NCI-H2029 treated with DMSO at 0.1 percent for 48 hours (cell line): Measurements from ENCODE around the gene TUBGCP5.
A peak's percentile ranks its signal among the peaks of the same experiment; 100 is the strongest.
"Not testable (repeated sequence)": the region's sequence is repeated elsewhere in the genome, so short reads cannot be mapped to it uniquely, and the experiment has no call there.

Source experiments
- DNase-seq: peaks from one replicate; lab custom pipeline; 2025; lab: John Stamatoyannopoulos, UW

Gene TUBGCP5

GRCh38 chr15:23039143-23039916 lies at the start of gene TUBGCP5:
TUBGCP5 (minus strand) TSS chr15:23039569; CDS start chr15:23039543, 26 bp downstream.
- peak; percentile 61 for DNase-seq

GRCh38 chr15:23083115-23083514 lies 43.7 kb upstream of the TUBGCP5 start:
- no peak for DNase-seq

- DNase-seq, result not testable (repeated sequence)
Measured at GRCh38 chr15:23081996-23082737, 42.8 kb upstream of the TUBGCP5 start.

DNA sequence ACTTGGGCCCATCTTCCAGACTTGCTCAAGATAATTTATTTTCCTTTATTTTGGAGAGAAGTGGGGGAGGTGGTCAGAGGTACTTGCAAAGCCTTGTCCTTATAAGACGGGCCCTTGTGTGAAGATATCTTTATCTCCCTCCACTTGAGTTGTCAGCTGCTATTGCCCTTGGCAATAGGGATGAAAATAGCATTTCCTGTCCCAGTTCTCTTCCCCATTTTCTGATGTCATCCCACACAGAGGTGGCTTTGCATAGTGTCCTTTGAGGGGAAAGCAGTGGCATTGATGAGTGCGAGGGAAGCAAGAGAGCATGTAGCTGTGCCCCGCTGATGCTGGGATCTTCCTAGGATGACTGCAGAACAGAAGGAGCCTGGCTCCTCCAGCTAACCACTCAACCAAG lies 41.9 kb upstream of the TUBGCP5 start:
- DNase-seq, result no peak

DNA sequence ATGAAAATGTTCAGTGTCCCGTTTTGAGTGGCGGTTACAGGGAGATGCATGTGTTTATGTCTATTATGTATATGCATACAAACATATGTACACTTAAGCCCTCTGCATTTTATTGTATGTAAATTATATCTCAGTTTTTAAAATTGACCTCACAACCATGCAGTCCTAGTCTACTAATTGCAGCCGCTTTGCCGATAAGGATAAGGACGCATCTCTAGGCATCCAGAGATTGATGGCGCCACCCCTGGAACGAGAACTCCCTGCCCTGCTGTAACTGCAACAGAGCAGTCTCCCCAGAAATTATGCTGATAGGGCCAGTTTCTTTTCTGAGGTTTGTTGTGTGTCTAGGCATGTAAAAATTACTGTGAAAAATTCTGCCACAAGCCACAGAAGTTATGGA lies 40.4 kb upstream of the TUBGCP5 start:
- DNase-seq, result no peak

DNA sequence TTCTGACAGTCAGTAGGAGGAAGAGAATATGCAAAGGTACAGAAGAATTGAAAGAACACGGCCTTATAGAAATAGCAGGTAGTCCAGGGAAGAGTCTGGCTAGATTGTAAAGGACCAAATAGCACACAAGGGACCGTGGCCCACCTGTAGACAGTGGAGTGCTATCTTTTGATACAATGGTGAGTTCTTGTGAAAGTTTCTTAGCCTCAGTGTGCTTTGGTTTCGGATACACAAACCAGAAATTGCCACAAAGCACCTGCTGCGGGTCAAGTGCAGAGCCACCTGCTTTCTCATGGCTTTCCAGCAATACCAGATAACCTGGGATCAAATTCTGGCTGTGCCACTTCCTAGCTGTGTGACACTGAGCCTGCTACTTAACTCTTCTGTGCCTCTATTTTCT lies 36.6 kb upstream of the TUBGCP5 start:
- no peak for DNase-seq

DNA sequence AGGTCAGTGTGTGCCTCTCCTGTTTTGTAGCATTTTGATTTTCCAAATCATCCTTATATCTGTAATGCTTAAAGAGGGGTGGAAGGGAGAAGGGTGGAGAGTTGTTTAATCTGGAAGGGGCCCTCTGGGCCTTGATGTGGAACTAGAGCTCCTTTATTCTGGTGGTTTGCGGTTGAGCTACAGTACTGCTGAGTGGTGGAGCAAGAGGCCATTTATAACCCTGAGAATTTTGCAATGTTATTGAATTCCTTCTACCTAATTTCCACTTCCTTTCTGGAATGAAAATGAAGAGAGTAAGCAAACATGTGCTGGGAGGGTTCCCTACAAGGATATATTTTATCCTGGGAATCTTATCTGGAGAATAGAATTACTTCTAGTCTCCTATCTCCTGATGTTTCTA lies 35.3 kb upstream of the TUBGCP5 start:
- peak; percentile 28 for DNase-seq

DNA sequence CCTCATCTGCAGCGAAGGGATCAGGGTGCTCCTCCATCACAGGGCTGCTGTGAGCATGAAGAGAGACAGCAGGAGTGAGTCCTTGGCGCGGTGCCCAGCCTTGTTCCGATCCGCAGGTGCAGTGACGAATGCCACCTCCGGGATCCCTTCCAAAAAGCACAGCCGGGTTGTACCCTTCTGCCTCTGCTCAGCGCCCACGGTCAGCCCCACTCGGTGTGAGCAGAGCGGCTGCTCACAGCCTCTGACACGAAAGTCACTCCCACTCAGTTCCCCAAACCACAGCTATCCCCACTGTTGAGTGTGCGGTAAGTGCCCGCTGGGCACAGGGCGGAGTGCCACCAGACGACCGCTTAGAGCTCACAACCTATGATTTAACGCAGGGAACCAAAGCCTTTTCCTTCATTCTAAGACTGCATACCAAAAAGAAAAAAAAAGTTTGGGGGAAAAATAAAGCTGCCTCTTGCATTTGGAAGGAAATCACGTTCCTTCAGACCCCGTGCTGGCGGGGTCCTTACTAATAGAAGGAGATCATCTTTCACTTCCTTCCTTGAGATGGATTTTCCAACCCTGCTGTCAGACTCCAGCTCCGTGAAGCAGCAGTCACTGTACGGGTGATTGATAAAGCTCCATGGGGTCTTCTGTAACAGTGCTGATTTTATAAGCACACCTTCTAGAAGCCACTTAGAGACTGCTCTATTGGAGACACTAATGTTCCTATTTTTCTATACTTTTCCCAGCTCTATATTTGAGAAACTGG lies 34.7 kb upstream of the TUBGCP5 start:
- DNase-seq, result peak; percentile 60

GRCh38 chr15:23072633-23073032 lies 33.3 kb upstream of the TUBGCP5 start:
- no peak for DNase-seq

- DNase-seq, result no peak
Measured at GRCh38 chr15:23069496-23070166, 30.3 kb upstream of the TUBGCP5 start.

DNA sequence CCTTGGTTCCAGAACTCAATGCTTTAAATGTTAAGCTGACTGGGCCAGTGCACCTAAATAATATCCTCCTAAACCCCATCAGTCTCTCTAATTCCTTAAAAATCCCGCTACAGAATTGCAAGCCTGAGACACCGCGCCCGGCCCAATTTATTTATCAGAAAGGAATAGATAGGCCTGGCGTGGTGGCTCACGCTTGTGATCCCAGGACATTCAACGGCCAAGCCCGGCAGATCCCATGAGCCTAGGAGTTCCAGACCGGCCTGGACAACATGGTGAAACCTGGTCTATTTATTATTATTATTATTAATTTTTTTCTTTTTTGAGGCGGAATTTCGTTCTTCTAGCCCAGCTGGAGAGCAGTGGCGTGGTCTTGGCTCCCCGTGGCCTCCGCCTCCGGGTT lies 28.0 kb upstream of the TUBGCP5 start:
- no peak for DNase-seq

- DNase-seq, result no peak
Measured at GRCh38 chr15:23065836-23066235, 26.5 kb upstream of the TUBGCP5 start.

DNA sequence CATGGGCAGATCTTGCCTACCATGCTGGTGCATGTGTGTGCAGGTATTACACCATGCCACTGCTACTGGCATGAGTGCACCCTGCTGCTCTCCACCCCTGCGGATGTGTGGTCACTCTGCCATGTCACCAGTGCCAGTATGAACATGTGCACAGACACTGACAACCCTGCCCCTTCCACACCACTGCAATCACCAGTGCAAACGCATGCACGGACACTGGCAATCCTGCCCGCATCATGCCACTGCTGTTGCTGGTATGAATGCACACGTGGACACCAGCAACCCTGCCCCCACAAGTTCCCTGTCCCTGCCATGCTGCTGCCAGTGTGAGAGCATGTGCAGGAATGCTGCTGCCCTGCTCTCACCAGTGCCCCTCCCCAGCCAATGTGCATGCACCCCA lies 24.8 kb upstream of the TUBGCP5 start:
- DNase-seq, result no peak

DNA sequence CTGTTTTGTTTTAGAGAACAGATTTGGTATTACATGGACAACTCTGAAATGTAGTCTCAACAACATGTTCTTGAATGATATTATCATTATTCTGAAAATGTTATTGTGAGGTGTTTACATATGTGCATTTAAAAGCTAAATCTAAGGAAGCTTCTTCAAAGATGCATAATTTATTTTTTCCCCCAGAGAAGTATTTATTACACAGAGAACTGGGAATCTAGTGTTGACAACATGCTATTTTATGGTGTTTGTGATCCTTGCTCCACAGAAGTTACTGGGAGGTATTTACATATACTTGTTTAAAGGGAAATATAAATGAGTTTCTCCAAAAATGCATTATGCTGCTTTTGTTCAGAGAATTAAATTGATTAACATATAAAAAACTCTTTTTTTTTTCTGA lies 18.3 kb upstream of the TUBGCP5 start:
- DNase-seq, result no peak

- DNase-seq, result no peak
Measured at GRCh38 chr15:23055316-23055715, 15.9 kb upstream of the TUBGCP5 start.

DNA sequence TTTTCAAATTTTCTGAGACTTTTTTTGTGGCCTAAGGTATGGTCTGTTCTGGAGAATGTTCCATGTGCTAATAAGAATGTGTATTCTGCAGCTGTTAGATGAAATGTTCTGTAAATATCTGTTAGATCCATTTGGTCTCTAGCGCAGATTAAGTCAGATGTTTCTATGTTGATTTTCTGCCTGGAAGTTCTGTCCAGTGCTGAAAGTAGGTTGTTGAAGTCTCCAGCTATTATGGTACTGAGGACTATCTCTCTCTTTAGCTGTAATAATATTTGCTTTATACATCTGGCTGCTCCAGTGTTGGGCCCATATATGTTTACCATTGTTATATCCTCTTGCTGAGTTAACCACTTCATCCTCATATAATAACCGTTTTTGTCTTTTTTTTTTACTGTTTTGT lies 13.2 kb upstream of the TUBGCP5 start:
- no peak for DNase-seq

DNA sequence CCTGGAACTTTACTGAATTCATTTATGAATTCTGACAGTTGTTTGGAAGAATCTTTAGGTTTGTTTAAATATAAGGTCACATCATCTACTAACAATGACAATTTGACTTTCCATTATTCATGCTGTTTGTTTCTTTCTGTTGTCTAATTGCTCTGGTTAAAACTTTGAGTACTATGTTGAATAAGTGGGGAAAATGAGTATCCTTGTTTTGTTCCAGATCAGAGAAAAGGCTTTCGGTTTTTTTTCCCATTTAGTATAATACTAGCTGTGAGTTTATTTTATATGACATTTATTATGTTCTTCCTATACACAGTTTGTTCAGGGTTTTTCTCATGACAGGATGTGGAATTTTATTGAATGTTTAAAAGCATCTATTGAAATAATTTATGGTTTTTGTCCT lies 11.3 kb upstream of the TUBGCP5 start:
- DNase-seq, result no peak

DNA sequence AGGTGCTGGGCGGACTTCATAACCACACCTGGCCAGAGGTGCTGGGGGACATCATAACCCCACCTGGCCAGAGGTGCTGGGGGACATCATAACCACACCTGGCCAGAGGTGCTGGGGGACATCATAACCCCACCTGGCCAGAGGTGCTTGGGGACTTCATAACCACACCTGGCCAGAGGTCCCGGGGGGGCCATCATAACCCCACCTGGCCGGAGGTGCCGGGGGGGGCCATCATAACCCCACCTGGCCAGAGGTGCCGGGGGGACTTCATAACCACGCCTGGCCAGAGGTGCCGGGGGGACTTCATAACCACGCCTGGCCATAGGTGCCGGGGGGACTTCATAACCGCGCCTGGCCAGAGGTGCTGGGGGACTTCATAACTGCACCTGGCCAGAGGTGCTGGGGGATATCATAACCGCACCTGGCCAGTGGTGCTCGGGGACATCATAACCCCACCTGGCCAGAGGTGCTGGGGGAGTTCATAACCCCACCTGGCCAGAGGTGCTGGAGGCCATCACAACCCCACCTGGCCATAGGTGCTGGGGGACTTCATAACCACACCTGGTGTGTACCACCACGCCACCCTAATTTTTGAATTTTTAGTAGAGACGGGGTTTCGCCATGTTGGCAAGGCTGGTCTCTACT lies 10.7 kb upstream of the TUBGCP5 start:
- DNase-seq, result no peak

GRCh38 chr15:23048572-23049282 lies 9.4 kb upstream of the TUBGCP5 start:
- not testable (repeated sequence) for DNase-seq

- DNase-seq, result not testable (repeated sequence)
Measured at GRCh38 chr15:23043987-23044386, 4.6 kb upstream of the TUBGCP5 start.

- DNase-seq, result not testable (repeated sequence)
Measured at GRCh38 chr15:23043535-23043934, 4.2 kb upstream of the TUBGCP5 start.
